ENCODE measurements around the gene RAD51B.

Gene RAD51B

DNA sequence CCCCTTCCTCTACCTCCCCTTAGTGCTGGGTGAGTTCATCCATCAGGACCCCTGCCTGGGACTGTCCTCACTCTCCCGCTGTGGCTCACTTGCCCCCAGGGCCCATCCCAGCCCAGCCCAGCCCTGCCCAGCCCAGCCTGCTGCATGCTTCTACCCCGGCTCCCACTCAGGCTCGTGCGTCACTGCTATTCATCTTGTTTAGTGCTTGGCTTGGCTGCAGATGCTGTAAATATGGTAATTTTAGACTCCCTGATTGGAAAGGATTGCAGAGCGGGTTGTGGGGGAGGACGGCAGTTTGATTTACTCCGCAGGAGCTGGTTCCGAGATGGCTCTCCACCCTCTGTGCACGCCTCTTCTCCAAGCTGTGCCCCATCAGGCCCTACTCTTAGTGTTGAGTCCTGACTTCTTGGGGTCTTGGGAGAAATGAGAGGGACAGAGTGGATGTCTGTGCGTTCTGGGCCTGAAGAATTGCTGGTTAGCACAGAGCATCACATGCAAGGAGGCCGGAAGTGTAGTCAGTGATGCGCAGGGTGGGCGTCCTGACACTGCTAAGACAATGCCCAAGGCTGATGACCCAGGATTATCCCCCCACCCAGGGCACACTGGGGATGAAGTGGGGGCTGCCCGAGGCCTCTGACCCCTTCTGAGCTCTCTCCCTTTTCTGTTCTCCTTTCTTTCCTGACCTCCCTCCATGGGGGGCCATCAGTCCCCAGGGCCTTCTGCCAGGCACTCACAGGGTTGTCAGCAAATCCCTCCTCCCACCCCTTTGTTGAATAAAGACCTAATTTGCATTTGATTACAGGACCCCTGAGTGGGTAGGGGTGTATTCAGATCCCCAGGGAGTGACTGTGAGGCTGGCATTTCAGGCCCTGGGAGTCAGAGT is 728.9 kb downstream of the RAD51B start:
- no peak for TF ChIP-seq Cebpa-rat (IDR thresholded peaks at IDR 0.05)
- no peak overlapping the region for H3K9ac ChIP-seq
- peak overlapping the region; percentile 45 for H3K27ac ChIP-seq
- H3K4me3 ChIP-seq, result no peak overlapping the region
- H3K4me1 ChIP-seq, result peaks cover 74% of the 10 kb centered on the region
- no peaks in the 10 kb centered on the region for H3K27me3 ChIP-seq
- H4K20me1 ChIP-seq, result no peaks in the 10 kb centered on the region
- H3K9me3 ChIP-seq, result peaks cover 13% of the 10 kb centered on the region
- peak overlapping the region; percentile 81 for H3K4me2 ChIP-seq
- H3K36me3 ChIP-seq, result peaks cover 5% of the 10 kb centered on the region; the same call in 1 of the 2 replicates

DNA sequence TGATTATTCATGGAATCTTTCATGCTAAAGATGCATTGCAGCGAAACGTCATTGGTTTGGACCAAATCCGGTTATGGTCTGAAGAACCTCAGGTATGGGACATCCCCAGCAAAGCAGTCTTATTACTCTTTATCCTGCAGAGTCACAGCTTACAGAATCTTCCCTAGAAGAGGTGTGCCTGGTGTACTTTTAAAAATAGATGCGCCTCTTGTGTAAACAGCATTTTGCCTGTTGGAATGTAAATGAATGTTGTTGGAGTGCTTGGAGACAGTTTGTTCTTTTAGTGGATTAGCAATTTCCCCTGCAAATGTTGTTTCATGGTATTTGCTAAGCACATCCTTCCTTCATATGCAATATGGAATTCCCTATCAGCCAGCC is 730.7 kb downstream of the RAD51B start:
- no peak overlapping the region for H3K9ac ChIP-seq
- TF ChIP-seq Cebpa-rat (IDR thresholded peaks at IDR 0.05), result no peak
- peak overlapping the region; percentile 23; the same call in 1 of the 2 replicates for H3K27ac ChIP-seq
- H3K4me1 ChIP-seq, result peaks cover 84% of the 10 kb centered on the region
- no peaks in the 10 kb centered on the region for H4K20me1 ChIP-seq
- H3K9me3 ChIP-seq, result peaks cover 13% of the 10 kb centered on the region
- 0 out of 2 replicates have a peak overlapping the region, but pooled peaks have one; percentile 6 for H3K4me2 ChIP-seq
- peaks cover 5% of the 10 kb centered on the region; the same call in 1 of the 2 replicates for H3K36me3 ChIP-seq
- no peaks in the 10 kb centered on the region for H3K27me3 ChIP-seq
- H3K4me3 ChIP-seq, result no peak overlapping the region

DNA sequence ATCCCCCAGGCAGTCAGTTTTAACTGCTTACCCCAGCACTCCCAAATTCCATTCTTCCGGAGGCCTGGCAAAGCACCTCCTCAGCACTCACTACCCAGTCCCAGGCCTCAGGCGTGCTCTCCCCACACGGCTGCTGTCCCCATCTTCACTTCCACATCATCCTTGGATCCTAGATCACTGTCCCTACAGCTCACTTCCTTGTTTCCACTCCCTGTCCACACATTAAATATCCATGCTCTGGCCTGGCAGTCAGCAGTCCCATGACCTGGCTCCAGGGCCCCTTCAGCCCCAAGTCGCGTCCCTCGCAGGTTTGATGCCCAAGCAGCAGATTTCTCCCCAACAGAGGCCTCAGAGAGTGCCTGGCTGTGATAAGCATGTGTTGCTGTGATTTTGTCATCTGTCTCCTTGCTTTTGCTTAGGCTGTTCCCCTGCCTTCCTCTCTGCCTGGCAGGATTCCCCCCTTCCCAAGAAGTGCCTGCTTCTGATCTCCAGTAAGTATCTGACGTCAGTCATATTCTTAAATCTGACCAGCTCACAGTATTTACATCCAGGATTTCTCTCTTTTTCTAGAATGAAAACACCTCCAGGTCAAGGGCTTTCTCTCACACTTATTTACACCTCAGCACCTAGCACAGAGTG is 731.6 kb downstream of the RAD51B start:
- Histone ChIP-seq H3K9ac (no peak overlapping the region), H3K4me3 (no peak overlapping the region), H3K27ac (no peak overlapping the region), H4K20me1 (no peaks in the 10 kb centered on the region), H3K9me3 (peaks cover 13% of the 10 kb centered on the region), H3K4me1 (peaks cover 86% of the 10 kb centered on the region), H3K4me2 (no peak overlapping the region), H3K36me3 (peaks cover 5% of the 10 kb centered on the region; the same call in 1 of the 2 replicates), H3K27me3 (no peaks in the 10 kb centered on the region)
- no peak for TF ChIP-seq Cebpa-rat (IDR thresholded peaks at IDR 0.05)

DNA sequence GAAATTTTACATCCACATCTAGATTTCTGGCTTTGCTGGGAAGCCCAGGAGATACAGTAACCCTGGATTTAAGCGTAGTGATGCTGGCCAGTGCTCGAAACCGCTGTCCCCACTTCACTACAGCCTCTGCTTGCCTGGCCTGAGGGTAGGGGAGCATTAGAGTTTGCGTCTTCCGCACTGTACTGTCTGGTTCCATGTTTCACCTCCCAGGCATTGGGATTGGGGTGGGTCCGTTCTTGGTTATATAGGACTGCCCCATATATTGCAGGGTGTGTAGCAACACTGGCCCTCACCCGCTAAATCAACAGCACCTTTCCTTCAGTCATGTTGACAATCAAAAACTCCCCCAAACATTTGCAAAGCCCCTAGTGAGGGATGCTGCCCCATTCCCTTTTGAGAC is 732.5 kb downstream of the RAD51B start:
- H3K9me3 ChIP-seq, result peaks cover 13% of the 10 kb centered on the region
- no peaks in the 10 kb centered on the region for H4K20me1 ChIP-seq
- H3K4me1 ChIP-seq, result peaks cover 94% of the 10 kb centered on the region
- no peak overlapping the region for H3K9ac ChIP-seq
- no peak overlapping the region for H3K4me3 ChIP-seq
- H3K27me3 ChIP-seq, result no peaks in the 10 kb centered on the region
- peaks cover 5% of the 10 kb centered on the region; the same call in 1 of the 2 replicates for H3K36me3 ChIP-seq
- H3K27ac ChIP-seq, result peak overlapping the region; percentile 16; the same call in 1 of the 2 replicates
- H3K4me2 ChIP-seq, result peak overlapping the region; percentile 57
- no peak for TF ChIP-seq Cebpa-rat (IDR thresholded peaks at IDR 0.05)

DNA sequence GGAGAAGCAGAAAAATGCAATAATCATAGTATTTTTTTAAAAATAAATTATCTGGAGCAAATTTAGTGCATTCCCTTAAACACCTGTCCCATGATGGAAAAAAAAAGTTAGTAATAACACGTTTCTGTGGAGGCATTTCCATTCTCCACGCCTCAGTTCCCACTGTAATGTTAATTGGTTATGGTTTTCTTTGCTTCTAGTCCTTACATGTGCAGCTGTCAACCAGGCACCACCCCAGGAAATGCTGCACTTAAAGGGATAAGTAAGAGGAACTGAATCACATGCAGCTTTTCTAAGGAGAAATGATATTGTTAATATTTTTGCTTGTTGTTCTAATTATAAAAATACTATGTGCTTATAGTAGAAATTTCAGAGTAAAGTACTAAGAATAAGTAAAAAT is 733.0 kb downstream of the RAD51B start:
- H3K4me3 ChIP-seq, result no peak overlapping the region
- no peak for TF ChIP-seq Cebpa-rat (IDR thresholded peaks at IDR 0.05)
- peak overlapping the region; percentile 16; the same call in 1 of the 2 replicates for H3K27ac ChIP-seq
- peak overlapping the region; percentile 57 for H3K4me2 ChIP-seq
- peaks cover 90% of the 10 kb centered on the region for H3K4me1 ChIP-seq
- peaks cover 13% of the 10 kb centered on the region for H3K9me3 ChIP-seq
- no peak overlapping the region for H3K9ac ChIP-seq
- H4K20me1 ChIP-seq, result no peaks in the 10 kb centered on the region
- no peaks in the 10 kb centered on the region for H3K27me3 ChIP-seq
- H3K36me3 ChIP-seq, result peaks cover 5% of the 10 kb centered on the region; the same call in 1 of the 2 replicates

DNA sequence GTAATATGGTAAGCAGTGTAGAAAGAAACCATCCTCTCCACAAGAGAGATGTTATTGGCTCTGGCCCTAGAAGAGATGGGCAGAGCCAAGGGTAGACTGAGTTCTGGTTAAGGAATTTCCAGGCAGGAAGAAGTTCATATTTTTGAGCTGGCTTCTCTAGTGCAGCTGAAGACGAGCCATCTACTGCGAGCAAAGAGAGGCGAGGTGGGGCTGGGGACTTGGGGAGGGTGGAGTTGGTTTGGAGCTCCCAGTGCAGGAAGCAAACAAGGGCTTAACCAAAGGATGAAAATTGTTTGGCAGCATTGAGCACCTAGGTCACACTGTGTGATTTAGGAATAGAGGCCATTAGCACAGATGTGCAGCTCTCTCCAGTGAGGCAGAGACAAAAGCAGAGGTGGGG is 733.7 kb downstream of the RAD51B start:
- Histone ChIP-seq H4K20me1 (no peaks in the 10 kb centered on the region), H3K4me1 (peaks cover 90% of the 10 kb centered on the region)

DNA sequence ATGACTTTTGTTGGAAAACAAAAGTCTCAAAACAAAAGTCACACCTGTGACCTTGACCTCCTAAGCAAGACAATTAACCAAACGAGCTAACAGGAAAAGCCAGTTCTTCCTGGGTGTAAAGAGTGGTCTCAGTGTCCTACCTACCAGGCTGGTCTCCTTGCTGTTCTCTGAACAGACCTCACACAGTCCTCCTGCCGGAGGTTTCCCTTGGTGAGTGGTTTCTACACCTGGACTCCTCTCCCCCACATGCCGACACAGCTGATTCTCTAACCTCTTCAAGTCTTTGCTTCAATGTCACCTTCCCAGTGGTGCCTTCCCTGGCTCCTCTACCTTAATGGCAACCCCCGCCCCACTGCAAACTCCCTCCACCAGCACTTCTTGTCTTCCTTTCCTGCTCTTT is 734.7 kb downstream of the RAD51B start:
- Histone ChIP-seq H3K9me3 (peaks cover 13% of the 10 kb centered on the region), H3K4me2 (peak overlapping the region; percentile 15), H3K27me3 (no peaks in the 10 kb centered on the region), H4K20me1 (no peaks in the 10 kb centered on the region), H3K4me1 (peaks cover 81% of the 10 kb centered on the region), H3K36me3 (peaks cover 5% of the 10 kb centered on the region; the same call in 1 of the 2 replicates), H3K4me3 (no peak overlapping the region), H3K27ac (no peak overlapping the region), H3K9ac (no peak overlapping the region)
- no peak for TF ChIP-seq Cebpa-rat (IDR thresholded peaks at IDR 0.05)

More for the DNA sequence above, 733.7 kb downstream of the RAD51B start:
- Histone ChIP-seq H3K4me3 (no peak overlapping the region), H3K9me3 (peaks cover 13% of the 10 kb centered on the region), H3K4me2 (peak overlapping the region; percentile 57), H3K27me3 (no peaks in the 10 kb centered on the region), H3K36me3 (peaks cover 5% of the 10 kb centered on the region; the same call in 1 of the 2 replicates), H3K9ac (no peak overlapping the region), H3K27ac (peak overlapping the region; percentile 44)
- no peak for TF ChIP-seq Cebpa-rat (IDR thresholded peaks at IDR 0.05)

DNA sequence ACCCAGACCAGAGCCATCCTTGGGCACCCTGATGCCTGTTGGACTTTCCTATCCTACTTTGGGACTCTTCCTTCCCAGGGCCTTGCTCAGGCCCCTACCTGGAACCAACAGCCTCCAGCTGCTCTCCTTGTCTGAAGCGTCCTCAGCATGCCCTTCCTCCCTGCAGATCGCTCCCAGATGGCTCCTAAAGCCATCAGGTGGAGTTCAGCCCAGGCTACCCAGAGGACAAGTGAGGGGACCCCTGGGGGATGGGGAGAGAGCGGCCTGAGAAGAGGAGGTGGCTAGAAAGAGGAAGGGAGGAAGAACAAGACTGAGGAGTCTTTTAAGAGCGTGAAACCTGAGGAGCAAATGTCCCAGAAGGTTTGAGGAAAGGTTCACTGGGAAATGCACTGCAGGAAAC is 736.7 kb downstream of the RAD51B start:
- Histone ChIP-seq H3K9me3 (no peaks in the 10 kb centered on the region), H3K36me3 (no peaks in the 10 kb centered on the region), H4K20me1 (no peaks in the 10 kb centered on the region), H3K4me1 (peaks cover 74% of the 10 kb centered on the region), H3K27ac (peak overlapping the region; percentile 52), H3K27me3 (no peaks in the 10 kb centered on the region), H3K4me2 (peak overlapping the region; percentile 63), H3K4me3 (no peak overlapping the region), H3K9ac (no peak overlapping the region)
- no peak for TF ChIP-seq Cebpa-rat (IDR thresholded peaks at IDR 0.05)

DNA sequence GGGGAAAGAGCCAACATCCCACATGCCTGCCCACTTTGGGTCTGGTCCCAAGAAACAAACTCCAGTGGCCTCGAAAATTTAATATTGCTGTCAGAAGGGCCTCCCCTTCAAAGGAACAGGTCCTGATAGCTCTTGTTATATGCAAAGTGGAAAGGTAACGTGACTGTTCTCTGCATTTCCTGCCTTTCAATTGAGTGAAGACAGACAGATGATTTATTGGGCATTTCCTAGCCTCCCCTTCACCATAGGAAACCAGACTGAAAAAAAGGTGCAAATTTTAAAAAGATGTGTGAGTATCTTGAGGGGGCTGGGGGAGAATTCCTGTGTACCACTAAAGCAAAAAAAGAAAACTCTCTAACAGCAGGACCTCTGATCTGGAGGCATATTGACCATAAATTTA is 738.1 kb downstream of the RAD51B start:
- Histone ChIP-seq H3K27ac (no peak overlapping the region), H3K36me3 (no peaks in the 10 kb centered on the region), H3K4me2 (no peak overlapping the region), H3K9ac (no peak overlapping the region), H3K27me3 (no peaks in the 10 kb centered on the region), H4K20me1 (no peaks in the 10 kb centered on the region), H3K4me1 (peaks cover 74% of the 10 kb centered on the region), H3K4me3 (no peak overlapping the region), H3K9me3 (no peaks in the 10 kb centered on the region)
- no peak for TF ChIP-seq Cebpa-rat (IDR thresholded peaks at IDR 0.05)

DNA sequence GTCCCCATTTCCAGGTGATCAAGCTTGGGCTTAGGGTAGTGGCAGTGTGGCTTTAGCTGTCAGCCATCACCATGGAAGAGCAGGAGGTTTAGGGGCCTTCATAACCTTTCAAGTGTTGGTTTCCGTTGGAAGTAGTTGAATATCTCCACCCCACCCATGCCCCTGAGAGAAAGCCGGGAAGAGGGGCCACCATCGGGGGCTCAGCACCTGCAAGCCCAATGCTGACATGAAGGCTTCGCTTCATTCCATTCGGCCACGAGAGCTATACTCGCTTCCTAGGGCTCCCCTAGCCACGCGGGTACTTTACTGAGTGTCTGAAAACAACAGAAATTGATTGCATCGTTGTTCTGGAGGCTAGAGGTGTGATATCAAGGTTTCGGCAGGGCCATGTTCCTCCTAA is 738.5 kb downstream of the RAD51B start:
- no peak for TF ChIP-seq Cebpa-rat (IDR thresholded peaks at IDR 0.05)
- H3K4me1 ChIP-seq, result peaks cover 74% of the 10 kb centered on the region
- no peaks in the 10 kb centered on the region for H4K20me1 ChIP-seq
- no peaks in the 10 kb centered on the region for H3K36me3 ChIP-seq
- H3K9me3 ChIP-seq, result no peaks in the 10 kb centered on the region
- no peaks in the 10 kb centered on the region for H3K27me3 ChIP-seq
- H3K4me2 ChIP-seq, result no peak overlapping the region
- H3K9ac ChIP-seq, result no peak overlapping the region
- H3K27ac ChIP-seq, result no peak overlapping the region
- no peak overlapping the region for H3K4me3 ChIP-seq
